Measurements from ENCODE around the gene PHYH.

PHYH gene

GRCh38 chr10:13317474-13317873 lies 17.6 kb upstream of the PHYH start:
- TF ChIP-seq ZFX (IDR thresholded peaks at IDR 0.05) (no peak), CTCF (conservative IDR thresholded peaks at IDR 0.05) (no peak)
- H3K27ac ChIP-seq = no peak overlapping the region

GRCh38 chr10:13316635-13317311 lies 16.9 kb upstream of the PHYH start:
- TF ChIP-seq ZFX (IDR thresholded peaks at IDR 0.05) (no peak), CTCF (conservative IDR thresholded peaks at IDR 0.05) (no peak)

GRCh38 chr10:13315361-13315760 lies 15.5 kb upstream of the PHYH start:
- no peak overlapping the region for H3K27ac ChIP-seq
- TF ChIP-seq CTCF (conservative IDR thresholded peaks at IDR 0.05) = no peak
- TF ChIP-seq ZFX (IDR thresholded peaks at IDR 0.05) = no peak

More at GRCh38 chr10:13316635-13317311, 16.9 kb upstream of the PHYH start:
- no peak overlapping the region for H3K27ac ChIP-seq

- no peak overlapping the region for H3K27ac ChIP-seq
- TF ChIP-seq ZFX (IDR thresholded peaks at IDR 0.05) (no peak), CTCF (conservative IDR thresholded peaks at IDR 0.05) (no peak)
Measured at GRCh38 chr10:13311177-13311575, 11.3 kb upstream of the PHYH start.

DNA sequence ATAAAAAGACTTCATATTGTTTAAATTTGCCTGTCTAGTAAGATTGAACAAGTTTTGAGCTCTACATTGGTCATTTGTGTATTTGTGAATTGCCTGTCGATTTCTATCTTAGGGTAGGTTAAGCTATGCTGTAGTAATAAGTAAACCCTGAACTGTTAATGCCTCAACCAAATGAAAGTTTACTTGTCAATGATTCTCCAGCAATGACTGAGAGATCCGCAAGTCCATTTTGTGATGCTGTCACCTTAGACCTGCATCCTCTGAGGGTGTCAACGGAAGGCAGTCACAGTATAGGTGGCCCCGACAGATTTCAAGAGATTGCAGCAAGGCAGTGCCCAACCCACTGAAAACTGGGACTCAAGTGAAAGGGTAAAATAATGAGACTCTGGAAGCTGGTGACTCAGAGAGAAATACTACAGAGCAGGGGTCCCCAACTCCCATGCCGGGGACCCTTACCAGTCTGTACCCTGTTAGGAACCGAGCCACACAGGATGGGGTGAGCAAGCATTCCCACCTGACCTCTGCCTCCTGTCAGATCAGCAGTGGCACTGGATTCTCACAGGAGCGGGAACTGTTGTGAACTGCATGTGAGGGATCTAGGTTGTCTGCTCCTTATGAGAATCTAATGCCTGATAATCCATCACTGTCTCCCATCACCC lies 10.8 kb upstream of the PHYH start:
- no peak overlapping the region for H3K27ac ChIP-seq
- TF ChIP-seq CTCF (conservative IDR thresholded peaks at IDR 0.05) = no peak
- no peak for TF ChIP-seq ZFX (IDR thresholded peaks at IDR 0.05)

- TF ChIP-seq ZFX (IDR thresholded peaks at IDR 0.05) (no peak), CTCF (conservative IDR thresholded peaks at IDR 0.05) (no peak)
- H3K27ac ChIP-seq = no peak overlapping the region
Measured at GRCh38 chr10:13309792-13310191, 9.9 kb upstream of the PHYH start.

DNA sequence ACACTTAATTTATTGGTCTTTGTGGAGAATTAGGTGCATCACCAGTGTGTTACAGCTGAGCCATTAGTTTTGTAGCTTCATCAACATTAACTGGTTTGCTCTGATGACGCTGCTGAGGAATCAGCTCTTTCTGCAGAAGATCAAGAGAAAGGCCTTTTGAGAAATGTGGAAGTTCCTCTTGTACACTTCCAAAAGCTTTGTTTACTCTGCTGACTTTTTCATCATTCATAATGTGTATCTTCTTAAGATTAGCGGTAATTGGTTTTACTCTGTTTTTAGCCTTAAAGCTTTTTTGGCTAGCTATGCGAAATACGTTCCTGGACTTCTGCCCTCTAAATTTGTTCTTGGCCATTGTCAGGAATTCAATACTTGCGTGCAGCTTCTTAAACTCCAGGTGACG lies 8.2 kb upstream of the PHYH start:
- no peak overlapping the region for H3K27ac ChIP-seq
- TF ChIP-seq ZFX (IDR thresholded peaks at IDR 0.05) = no peak
- TF ChIP-seq CTCF (conservative IDR thresholded peaks at IDR 0.05) = no peak

Data from C4-2B (cell line).